ENCODE data around the gene RDH11.

The RDH11 gene

DNA sequence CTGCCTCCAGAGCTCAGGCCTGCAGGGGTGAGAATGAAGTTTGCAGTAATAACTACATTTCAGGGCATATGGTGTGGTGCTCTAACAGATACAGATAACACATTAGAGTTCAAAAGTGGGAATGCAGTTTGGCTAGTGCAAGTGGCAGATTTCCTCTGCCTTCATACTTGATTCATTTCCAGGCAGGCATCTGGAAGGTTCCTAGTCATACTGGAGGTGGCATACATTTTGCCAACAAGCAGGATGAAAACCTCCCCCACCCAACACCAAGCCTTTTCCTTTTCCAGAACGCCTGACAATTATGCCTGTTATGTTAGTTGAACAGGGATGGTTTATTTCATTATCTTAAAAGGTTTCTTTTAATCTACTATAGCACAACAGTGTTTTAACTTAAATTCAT, 45.4 kb downstream of the RDH11 start:
- no peak for DNase-seq (ENCODE audit: low read depth in 2 of 2)

DNA sequence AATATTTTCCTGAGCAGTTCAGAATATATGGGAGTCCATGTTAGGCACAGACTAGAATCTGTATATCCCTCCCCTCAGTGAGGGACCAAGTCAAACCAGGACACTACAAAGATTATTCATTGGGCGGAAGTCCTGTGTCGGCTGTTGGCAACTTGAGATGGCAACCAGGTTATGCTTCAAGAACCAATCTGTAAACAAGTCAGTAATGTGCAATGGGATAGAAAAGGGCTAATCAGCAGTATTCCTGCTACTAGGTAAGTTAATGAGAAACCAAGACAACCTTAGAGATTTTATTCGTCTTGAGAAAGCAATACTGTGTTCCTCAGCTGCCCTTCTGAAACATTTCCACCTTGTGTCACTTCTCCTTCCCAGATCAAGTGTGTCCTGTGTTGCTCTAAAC, 49.4 kb downstream of the RDH11 start:
- no peak for DNase-seq (ENCODE audit: low read depth in 2 of 2)

DNA sequence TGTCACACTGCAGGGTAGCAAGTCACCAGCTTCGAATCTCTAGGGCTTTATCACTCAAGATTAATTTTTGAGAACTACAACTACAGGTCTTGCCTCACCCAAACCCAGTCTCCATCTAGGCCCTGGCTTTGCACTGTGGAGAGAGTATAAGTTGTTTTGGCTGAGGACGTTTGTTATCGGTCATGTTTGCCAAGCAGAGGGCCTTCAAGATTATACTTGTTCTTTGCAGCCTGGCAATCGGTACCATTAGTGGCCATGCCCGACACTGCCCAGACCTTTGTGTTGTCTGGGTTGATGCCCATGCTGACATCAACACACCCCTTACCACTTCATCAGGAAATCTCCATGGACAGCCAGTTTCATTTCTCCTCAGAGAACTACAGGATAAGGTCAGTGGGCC, 50.1 kb downstream of the RDH11 start:
- DNase-seq (ENCODE audit: low read depth in 2 of 2), result no peak

DNA sequence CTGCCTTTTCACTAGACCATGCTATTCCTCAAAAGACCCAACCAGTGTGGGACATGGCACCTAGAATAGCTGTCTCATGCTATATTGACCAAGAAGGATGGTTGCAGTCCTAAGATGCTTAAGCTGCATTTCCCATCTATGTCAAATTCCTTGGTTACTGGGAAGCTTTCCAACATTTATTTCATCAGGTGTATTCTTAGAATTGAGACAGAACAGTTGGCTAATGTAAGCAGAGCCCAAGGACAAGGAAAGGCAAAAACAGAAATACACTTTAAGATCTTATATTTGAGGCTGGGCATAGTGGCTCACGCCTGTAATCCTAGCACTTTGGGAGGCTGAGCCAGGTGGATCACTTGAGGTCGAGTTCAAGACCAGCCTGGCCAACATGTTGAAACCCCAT, 51.1 kb downstream of the RDH11 start:
- no peak for DNase-seq (ENCODE audit: low read depth in 2 of 2)

DNA sequence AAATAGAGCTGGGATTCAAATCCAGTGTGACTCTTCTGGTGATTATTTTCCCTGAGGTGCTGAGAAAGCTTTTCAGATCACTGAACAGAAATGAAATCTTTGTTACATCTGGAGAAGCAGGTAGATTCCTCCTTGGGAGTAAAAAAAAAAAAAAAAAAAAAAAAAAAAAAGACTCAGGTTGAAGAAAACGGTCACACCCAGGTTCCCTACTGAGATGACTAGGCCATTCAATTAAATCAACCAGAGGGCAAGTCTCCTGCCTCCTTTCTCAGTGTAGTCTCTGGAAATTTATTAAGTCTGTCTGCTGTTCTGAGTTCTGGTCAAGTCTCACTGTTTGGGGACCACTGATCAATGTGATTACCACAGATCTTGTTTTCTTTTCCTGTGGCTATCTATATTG, 51.9 kb downstream of the RDH11 start:
- no peak for DNase-seq (ENCODE audit: low read depth in 2 of 2)

DNA sequence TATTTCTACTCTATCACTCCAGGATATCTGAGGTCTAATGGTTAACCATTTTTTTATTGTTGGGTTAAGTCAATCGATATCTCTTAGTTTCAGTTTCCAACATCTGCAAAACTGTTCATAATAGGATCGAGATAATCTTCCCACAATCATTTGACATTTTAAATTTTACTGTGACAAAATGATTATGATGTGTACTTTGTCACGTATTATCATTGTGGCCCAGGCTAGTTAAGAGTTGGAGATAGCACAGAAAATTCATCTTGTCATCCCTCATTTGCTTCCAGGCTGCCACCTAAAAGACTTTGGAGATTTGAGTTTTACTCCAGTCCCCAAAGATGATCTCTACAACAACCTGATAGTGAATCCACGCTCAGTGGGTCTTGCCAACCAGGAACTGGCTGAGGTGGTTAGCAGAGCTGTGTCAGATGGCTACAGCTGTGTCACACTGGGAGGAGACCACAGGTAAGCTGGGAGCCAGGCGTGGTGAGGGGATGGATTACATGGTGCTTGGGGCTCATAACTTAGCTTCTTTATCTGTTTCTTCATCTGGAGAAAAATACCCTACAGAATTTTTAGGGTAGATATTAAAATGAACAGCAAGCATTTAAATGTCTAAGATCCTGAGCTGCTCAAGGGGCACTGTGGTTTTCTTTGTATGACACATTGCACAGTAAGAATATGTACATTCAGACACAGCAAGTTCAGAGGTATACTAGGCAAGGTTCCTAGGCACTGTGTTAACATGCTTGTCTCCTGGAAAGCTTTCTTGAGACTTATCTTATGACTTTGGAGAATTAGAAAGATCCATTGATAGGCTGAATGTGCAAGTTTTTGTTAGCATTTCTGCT, 53.4 kb downstream of the RDH11 start:
- DNase-seq (ENCODE audit: low read depth in 2 of 2), result no peak

DNA sequence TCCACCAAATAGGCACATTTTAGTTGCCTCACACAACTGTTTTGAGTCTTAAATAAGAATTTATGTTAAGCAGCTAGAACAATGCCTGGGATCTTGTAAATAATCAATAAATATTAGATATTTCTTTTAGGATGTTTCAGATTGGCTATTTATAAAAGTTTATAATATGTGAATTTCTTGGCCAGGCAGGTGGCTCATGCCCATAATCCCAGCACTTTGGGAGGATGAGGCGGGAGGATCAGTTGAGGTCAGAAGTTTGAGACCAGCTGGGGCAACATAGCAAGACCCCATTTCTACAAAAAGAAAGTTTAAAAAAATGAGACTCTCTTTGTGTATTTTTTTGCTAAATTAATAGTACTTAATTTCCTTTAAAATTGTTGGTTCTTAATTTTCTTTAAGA, 54.1 kb downstream of the RDH11 start:
- DNase-seq (ENCODE audit: low read depth in 2 of 2), result no peak

DNA sequence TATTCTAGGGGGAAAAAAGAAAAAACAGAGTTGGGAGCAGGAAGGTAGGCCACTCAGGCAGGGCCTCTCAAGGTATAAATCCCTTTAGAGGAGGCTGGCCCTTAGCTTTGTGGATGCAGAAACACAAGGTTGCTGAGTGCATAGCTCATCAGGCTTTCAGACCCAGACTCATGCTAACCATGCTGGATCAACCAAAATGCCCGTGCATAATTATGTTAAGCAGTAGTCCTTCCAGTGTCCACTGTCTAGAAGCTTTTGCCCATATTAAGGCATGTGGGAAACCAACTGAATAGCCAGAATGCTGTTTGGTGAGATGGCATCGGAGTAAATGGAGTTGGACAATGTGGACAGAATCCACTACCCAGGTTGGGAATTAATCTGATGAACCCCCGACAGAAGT, 56.9 kb downstream of the RDH11 start:
- no peak for DNase-seq (ENCODE audit: low read depth in 2 of 2)

DNA sequence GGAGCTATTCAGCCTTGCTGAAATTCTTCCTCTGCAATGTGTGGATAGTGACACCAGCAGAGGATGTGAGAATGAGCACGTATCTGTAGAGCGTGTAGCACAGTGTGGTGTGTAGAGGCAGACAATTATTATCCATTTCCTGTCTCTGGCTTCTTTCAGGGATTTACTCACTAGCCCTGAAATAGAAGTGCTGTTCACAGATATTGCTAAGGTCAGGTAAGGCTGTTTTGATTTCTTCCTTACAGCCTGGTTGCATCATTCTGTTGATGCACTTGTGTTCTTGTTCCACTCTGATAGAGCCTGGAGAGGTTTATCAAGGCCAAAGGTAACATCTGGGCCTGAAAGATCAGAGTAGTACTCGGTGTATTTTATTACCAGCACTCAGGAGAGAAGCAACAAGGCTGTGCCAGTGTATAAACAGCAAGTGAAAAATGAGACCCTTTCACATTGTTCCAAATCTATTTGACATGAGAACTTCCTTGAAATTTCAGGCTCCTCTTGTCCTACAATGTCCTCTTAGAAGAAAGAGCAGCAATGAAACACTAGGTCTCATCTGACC, 59.1 kb downstream of the RDH11 start:
- no peak for DNase-seq (ENCODE audit: low read depth in 2 of 2)

DNA sequence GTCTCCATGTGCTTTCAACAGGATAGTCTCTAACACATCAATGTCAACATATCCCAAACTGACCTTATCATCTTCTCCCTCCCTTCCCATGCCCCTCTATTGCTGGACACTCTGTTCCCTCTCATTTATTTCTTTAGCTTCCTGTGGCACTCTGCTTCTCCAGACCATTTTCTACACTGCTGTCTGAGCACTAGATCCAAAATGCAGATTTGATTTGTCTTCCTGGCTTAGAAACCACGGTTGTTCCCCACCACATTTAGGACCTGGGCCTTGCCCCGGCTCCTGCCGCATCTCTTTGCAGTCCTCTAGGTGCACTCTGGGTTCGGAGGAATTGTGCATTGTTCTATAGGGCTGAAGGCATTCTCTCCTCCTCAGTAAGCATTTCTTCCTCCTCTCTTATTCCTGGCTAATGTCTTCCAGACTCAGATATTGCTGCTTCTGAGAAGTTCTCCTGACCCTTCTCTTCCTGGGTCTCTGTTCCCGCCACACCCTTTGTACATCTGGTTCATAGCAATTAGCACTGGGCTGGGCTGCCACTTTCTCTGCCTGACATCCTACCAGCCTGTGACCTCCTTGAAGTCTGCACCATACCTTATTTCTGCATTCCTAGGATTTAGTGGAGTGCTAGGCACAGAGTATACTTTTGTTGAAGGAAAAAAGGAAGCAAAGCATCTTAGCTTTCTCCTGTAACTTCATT, 62.0 kb downstream of the RDH11 start:
- DNase-seq (ENCODE audit: low read depth in 2 of 2), result no peak

DNA sequence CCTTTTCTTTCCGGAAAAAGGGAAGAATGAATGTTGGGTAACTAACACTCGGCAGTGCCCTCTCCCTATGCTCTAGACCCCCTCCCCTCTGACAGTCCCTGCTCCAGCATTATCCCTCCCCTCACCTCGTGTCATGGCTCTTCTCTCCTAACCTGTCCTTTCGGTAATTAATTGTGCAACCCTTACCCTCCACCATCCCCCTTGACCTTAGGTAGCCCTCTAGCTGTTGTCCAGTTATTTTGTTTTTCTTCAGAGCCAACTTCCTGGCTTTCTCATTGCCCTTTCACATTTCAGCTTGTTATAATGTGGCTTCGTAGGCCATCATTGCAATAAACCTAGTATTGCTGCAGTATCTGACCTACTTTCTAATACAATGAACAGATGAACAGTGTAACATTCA, 64.6 kb downstream of the RDH11 start:
- DNase-seq (ENCODE audit: low read depth in 2 of 2), result no peak

DNA sequence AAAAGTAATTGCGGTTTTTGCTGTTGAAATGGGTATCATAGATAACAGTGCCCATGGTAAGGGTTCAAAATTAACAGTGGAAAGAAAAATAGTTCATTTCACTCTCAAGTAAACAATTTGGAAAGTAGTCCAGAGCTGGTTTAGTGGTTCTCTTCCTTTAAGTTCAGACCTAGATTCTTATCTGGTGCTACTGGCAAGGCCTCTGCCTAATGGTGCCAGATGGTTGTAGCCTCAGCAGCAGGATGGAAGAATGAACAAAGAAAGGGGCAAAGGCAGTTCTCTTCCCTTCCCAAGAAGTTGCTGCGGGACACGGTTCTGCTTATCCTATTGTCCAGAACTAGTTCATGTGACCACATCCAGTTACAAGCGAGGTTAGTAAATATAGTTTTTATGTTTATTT, 65.4 kb downstream of the RDH11 start:
- DNase-seq (ENCODE audit: low read depth in 2 of 2), result no peak

DNA sequence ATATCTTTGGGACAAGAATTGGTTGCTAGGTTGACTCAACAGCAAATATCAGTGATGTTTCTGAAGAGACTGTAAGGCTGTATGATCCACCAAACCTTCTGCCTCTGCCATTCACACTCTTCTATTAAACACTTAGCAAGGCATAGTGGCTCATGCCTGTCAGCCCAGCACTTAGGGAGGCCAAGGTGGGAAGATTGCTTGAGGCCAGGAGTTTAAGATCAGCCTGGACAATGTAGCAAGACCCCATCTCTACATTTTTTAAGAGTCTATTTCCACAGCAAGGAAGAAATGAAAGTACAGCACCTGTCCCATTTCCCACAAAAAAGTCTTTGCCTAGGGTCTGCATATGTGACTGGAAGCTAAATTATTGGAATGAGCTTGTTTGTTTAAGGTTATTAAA, 68.0 kb downstream of the RDH11 start:
- no peak for DNase-seq (ENCODE audit: low read depth in 2 of 2)

All from stimulated activated CD4-positive, alpha-beta T cell treated with anti-CD3 and anti-CD28 coated beads, Interleukin-4, amount 100 ng/mL, for 48 hours (primary cell).